Measurements from ENCODE around the gene RBAK.
A peak's percentile ranks its signal among the peaks of the same experiment; 100 is the strongest.
"Not testable (repeated sequence)": the region's sequence is repeated elsewhere in the genome, so short reads cannot be mapped to it uniquely, and the experiment has no call there.

RBAK gene

GRCh38 chr7:5045558-5046396 is at the start of gene RBAK:
Gene RBAK, plus strand, starts transcription at chr7:5045860. Its CDS starts 2,217 bp downstream, at chr7:5048077.
- DNase-seq, result peak; percentile 90

- DNase-seq, result no peak
These were observed 48.9 kb upstream of the RBAK start for GRCh38 chr7:4996696-4997222.

DNA sequence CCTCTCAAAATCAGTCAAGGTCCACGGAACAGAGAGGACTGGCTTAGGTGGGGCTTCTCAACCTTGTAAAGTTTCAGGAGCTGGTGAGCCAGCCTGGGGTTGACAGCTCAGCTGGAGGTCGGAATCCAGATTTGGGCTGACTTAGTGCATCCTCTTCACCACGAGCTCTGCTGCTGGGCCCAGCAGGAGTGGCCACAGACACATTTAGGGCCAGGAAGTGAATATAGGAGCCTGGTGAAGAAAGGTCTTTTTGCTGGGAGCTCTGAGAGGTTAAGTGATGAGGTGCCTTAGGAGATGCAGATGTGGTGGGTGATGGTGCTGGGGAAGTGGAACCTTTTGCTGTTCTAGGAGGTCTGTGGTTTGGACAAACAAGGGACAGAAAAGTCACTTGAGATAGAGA is 47.4 kb upstream of the RBAK start:
- DNase-seq, result no peak

GRCh38 chr7:4998910-4999309 is 46.8 kb upstream of the RBAK start:
- no peak for DNase-seq

- no peak for DNase-seq
These were observed 46.2 kb upstream of the RBAK start for GRCh38 chr7:4999369-4999950.

- no peak for DNase-seq
These were observed 44.7 kb upstream of the RBAK start for GRCh38 chr7:5001003-5001402.

- DNase-seq, result no peak
These were observed 43.7 kb upstream of the RBAK start for GRCh38 chr7:5001911-5002310.

- no peak for DNase-seq
These were observed 40.6 kb upstream of the RBAK start for GRCh38 chr7:5005066-5005465.

DNA sequence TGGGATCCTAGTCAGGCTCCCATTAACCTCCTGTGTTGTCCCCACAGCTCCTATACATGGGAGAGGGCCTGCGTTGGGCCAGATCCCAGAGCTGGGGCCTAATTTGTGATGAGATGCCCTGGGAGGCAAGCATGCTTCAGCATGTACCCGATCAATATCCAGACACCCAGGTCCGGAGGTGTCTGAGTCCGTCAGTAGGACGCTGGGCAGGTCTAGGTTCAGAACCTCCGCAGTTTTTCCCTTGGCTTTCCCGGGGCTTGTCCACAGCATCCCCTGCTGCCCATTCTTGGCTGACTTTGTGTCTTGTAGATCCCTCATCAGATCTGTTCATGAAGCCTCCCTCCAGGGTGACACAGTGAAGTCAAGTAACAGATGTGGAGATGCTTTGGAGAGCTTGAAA is 32.7 kb upstream of the RBAK start:
- no peak for DNase-seq

DNA sequence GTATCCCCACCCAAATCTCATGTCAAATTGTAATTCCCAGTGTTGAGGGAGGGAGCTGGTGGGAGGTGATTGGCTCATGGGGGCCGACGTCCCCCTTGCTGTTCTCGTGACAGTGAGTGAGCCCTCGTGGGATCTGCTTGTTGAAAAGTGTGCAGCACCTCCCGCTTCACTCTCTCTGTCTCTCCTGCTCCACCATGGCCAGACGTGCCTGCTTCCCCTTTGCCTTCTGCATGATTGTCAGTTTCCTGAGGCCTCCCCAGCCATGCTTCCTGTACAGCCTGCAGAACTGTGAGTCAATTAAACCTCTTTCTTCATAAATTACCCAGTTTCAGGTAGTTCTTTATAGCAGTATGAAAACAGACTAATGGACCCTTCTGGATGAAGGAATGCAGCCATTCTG is 29.7 kb upstream of the RBAK start:
- DNase-seq, result not testable (repeated sequence)

- not testable (repeated sequence) for DNase-seq
These were observed 28.0 kb upstream of the RBAK start for GRCh38 chr7:5017626-5018025.

- no peak for DNase-seq
These were observed 25.6 kb upstream of the RBAK start for GRCh38 chr7:5020098-5020497.

- DNase-seq, result not testable (repeated sequence)
These were observed 24.6 kb upstream of the RBAK start for GRCh38 chr7:5020976-5021550.

DNA sequence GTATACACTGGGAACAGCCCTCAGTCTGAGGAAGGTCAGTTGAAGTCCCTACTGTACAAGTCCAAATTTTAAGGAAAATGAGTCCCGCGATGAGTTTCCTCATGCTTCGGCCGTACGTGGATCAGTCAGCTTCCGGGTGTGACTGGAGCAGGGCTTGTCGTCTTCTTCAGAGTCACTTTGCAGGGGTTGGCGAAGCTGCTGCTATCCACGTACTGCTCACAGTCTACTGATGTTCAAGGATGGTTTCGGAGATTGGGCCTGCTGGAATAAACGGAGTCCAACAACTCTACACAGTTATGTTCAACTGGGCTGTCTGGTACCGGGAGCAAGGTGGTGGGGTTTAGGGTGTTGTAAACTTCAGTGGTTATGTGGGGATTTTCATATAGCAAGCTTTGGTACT is 22.0 kb upstream of the RBAK start:
- not testable (repeated sequence) for DNase-seq

DNA sequence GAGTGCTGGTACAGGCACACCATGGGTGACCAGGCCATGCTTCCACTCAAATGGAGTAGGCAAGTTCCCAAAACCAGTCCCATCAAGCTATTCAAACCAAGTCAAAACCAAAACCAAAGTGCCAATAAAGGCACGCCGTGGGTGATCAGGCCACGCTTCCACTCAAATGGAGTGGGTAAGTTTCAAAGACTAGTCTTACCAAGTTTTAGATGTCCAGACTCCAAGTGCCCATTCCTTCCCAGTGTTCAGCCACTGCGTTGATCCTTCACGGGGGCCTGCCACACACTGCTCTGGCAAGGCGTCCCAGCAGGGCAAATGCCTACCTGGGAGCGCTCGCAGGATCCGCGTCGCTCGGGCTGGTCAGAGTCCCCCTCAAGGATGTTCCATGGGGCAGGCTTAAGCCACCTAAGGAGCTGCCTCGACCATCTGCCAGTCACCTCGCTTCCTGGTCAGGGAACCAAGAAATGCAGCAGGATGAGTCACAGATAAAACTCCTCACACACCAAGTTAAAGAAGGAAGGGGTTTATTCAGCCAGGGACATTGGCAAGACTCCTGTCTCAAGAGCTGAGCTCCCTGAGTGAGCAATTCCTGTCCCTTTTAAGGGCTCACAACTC is 17.8 kb upstream of the RBAK start:
- not testable (repeated sequence) for DNase-seq

- not testable (repeated sequence) for DNase-seq
These were observed 12.5 kb upstream of the RBAK start for GRCh38 chr7:5033186-5033585.

- DNase-seq, result no peak
These were observed 10.4 kb upstream of the RBAK start for GRCh38 chr7:5035276-5035675.

- DNase-seq, result no peak
These were observed 9.2 kb upstream of the RBAK start for GRCh38 chr7:5036446-5036845.

DNA sequence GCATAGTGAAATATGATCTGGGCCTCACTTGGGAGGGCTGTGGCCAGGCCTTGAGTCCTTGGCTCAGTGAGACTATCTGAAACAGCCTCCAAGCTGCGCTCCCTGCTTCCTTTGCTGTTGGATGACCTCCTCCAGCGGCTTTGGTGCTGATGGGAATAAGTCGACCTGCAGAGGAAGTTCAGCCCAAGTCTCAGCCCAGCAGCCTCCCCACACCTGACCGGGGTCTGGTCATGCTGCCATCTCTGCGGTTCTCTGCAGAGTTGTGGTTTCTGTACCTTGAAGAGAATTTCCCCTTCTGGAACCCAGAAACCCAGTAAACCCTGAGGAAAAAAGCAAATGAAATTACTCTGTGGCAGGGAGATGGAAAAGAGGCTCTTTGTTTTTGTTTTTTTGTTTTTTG is 4.6 kb upstream of the RBAK start:
- no peak for DNase-seq

DNA sequence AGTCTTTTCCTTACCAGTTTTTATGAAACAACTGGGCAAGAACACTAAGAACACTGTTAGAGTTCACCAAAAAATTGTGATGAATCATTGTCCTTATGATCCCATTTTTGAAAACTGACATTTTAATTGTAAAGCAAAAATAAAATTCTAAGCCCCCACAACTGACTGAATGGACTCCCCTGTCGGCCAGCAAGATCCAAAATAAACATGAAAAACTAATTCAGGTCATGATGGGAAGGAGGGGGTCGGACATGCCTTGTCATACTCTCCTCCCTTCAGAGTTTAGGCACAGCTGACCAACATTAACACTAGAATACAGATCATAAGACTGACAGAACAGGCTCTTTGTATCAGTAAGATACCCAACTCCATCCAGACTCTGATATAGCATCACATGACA is 2.0 kb upstream of the RBAK start:
- DNase-seq, result no peak

DNA sequence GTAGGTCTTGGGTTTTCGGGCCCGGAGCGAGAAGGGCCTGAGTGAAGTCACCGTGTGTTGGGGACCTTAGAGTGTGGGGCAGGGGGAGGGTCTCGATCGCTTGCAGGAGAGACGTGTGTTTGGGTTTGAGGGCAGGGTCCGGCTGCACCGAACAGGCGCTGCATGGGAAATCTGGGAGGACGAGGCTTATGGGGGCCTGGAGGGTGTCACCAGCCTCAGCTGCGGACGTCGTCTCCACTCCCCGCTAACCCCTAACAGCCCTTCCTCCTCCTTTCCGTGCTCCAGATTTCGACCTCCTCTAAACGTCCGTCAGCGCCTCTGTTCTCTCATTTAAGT is 705 bp downstream of the RBAK start:
- not testable (repeated sequence) for DNase-seq

GRCh38 chr7:5047127-5047526 is 1.5 kb downstream of the RBAK start:
- DNase-seq, result not testable (repeated sequence)

DNA sequence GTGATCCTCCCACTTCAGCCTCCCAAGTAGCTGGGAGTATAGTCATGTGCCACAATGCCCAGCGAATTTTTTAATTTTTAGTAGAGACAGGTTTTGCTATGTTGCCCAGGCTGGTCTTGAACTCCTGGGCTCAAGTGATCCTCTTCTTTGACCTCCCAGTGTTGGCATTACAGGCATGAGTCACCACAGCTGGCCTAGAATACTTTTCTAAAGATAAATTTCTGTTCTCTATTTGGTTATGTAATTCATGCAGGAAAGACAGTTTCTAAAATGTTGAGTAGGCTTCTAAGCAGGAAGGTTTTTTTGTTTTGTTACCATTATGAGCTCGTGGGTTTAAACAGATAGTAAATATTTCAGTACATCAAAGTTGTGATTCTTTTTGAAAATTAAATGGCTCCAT is 5.0 kb downstream of the RBAK start:
- no peak for DNase-seq

- not testable (repeated sequence) for DNase-seq
These were observed 6.1 kb downstream of the RBAK start for GRCh38 chr7:5051731-5052130.
